Transverse colon (tissue), 4 donors: Measurements from ENCODE around the gene DMAP1. TPM values are rescaled to one million over a fixed set of nuclear protein-coding genes. Genes with fewer than 3 reads are reported as not detected.

Experiments used
- DNase-seq: peaks from one replicate; pipeline ENCODE4 v3.0.0-alpha.2; 2019
- H3K27ac ChIP-seq, 4 donors: fragments of 200-600 bp; sonication (generic); 2 replicates each; pipeline ENCODE4 v1.5.1; 2016 to 2018; ENCODE audit warnings: inconsistent platforms in 4 of 4
- H3K27me3 ChIP-seq: fragments of 200-600 bp; sonication (generic); 2 replicates; pipeline ENCODE4 v1.5.1; 2017; ENCODE audit warnings: inconsistent platforms
- H3K36me3 ChIP-seq, 4 donors: fragments of 200-600 bp; sonication (generic); 2 replicates each; pipeline ENCODE4 v1.5.1; 2017 to 2019; ENCODE audit warnings: inconsistent platforms in 4 of 4
- H3K4me1 ChIP-seq, 4 donors: fragments of 200-600 bp; sonication (generic); 2 replicates each; pipeline ENCODE4 v1.5.1; 2017 to 2020; ENCODE audit warnings: inconsistent platforms in 4 of 4
- H3K4me3 ChIP-seq, 4 donors: fragments of 200-600 bp; sonication (generic); 1 replicate in 1 of 4; 2 replicates in 3 of 4; pipeline versions ENCODE4 v1.5.1 to v1.6.1; 2017 to 2019; ENCODE audit warnings: inconsistent platforms in 4 of 4
- H3K9me3 ChIP-seq, 2 donors: fragments of 200-600 bp; sonication (generic); 2 replicates each; pipeline ENCODE4 v1.5.1; 2017 to 2019; ENCODE audit warnings: inconsistent platforms in 2 of 2
- EP300 ChIP-seq: sonication (generic); formaldehyde crosslinking; IDR thresholded peaks from one replicate; pipeline ENCODE4 v1.6.1; 2017; ENCODE audit warnings: antibody characterized with exemption, low read depth
- POLR2A ChIP-seq: fragments of 450-650 bp; IDR thresholded peaks from one replicate; pipeline ENCODE4 v1.6.1; 2016; ENCODE audit warnings: antibody characterized with exemption, mild to moderate bottlenecking, moderate library complexity
- POLR2AphosphoS5 ChIP-seq, 3 donors: sonication (generic); formaldehyde crosslinking; IDR thresholded peaks; one replicate each; pipeline ENCODE4 v1.6.1; 2016; ENCODE audit warnings: antibody characterized with exemption in 3 of 3
- WGBS, 2 donors: methylation state at CpG; one replicate each; pipeline ENCODE4 v1.1.5; 2018; ENCODE audit warnings: low coverage in 1 of 2; 5-methylcytosine and 5-hydroxymethylcytosine counted together
- in situ Hi-C, 4 donors: fragments of 200-750 bp; cut with MboI; loops; one replicate each; pipeline versions ENCODE4 v1.15.0 to v1.15.1; 2017; ENCODE audit warnings: low sequenced_read_pairs in 3 of 4, low pct_ligation_motif_present in 1 of 4, low pct_unique_long_range_greater_than_20kb in 1 of 4
- intact Hi-C: fragments of 100-400 bp; cut with DNase I; formaldehyde crosslinking; loops from one replicate; pipeline ENCODE4 v1.15.1; 2023; ENCODE audit warnings: low total_unique reads
- total RNA-seq, 4 donors: library from RNA; depleted of rRNA; stranded (reverse); fragments of >200 nt; gene quantifications; one replicate each; pipeline ENCODE4 v1.1.0, GENCODE V29; 2016
- TF ChIP-seq, protein P1 (sequence below), 5 experiments: fragments of 200-600 bp in 3 of 5; fragments of 450-650 bp in 2 of 5; sonication (generic) in 3 of 5; IDR thresholded peaks; 1 replicate in 2 of 5; 2 replicates in 3 of 5; pipeline ENCODE4 v1.5.1; 2016 to 2017; ENCODE audit warnings: antibody characterized with exemption in 5 of 5, inconsistent platforms in 3 of 5, mild to moderate bottlenecking in 2 of 5, moderate library complexity in 1 of 5

Gene DMAP1
- total RNA-seq, 4 donors from 2014 or later = 57.8 to 130 (median 93.6) TPM

DNA sequence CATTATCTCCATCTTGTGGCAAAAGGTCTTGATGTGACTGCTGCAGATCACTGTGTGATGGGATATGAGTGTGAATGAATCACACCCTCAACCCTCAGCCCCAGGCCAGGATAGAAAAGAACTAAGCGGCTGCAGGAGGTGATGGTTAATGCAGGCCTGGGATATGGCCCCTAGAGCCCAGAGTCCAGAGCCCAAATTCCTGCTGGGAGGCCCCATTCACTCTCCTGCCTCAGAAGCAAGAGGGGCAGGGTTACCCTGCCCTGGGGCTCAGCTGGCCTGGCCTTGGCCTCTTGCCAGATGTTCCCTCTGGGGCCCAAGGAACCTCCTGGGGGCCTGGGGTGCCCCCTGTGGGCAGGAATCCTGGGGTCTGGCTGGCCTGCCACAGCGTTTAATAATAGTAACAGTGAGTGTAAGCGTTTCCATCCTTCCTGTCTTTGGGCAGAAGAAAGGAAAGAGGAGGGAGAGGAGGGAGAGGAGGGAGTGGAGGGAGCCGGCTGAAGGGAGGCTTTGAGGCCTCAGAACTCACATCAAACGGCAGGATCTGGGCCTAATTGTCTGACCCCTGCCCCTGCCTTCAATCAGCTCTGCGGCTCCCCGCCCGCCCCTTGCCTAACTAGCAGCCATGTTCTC, 26.2 kb downstream of the DMAP1 start:
- DNase-seq = peak; percentile 35

DNA sequence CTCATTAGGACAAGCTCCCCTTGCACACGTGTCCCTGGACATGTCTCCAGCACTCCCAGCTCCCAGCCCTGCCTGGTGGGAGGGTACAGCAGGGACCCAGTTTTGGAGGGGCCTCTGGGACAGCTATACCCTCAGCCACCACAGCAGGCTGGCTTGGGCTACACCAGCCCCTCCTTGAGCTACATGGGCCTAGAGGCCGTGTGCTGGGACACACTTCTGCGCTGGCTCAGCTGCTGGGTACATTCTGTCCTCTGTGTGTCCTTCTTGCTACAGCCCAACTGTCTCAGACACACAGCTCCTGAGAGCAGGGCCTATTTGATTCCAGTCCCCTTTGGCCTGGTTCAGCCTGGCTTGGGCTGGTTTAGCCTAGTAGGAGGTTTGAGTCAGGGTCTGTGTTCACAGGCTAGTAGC, 26.7 kb downstream of the DMAP1 start:
- Histone ChIP-seq H3K27ac (peak overlapping the region; percentile 71 to 89 (median 83)), H3K4me1 (peaks cover 43 to 50% (median 45%) of the 10 kb centered on the region in 4 donors), H3K27me3 (no peaks in the 10 kb centered on the region), H3K36me3 (no peaks in the 10 kb centered on the region), H3K9me3 (no peaks in the 10 kb centered on the region), H3K4me3 (no peak overlapping the region)
- TF ChIP-seq EP300 = peak; percentile 78
- no peak for TF ChIP-seq POLR2A
- TF ChIP-seq, protein P1, sequence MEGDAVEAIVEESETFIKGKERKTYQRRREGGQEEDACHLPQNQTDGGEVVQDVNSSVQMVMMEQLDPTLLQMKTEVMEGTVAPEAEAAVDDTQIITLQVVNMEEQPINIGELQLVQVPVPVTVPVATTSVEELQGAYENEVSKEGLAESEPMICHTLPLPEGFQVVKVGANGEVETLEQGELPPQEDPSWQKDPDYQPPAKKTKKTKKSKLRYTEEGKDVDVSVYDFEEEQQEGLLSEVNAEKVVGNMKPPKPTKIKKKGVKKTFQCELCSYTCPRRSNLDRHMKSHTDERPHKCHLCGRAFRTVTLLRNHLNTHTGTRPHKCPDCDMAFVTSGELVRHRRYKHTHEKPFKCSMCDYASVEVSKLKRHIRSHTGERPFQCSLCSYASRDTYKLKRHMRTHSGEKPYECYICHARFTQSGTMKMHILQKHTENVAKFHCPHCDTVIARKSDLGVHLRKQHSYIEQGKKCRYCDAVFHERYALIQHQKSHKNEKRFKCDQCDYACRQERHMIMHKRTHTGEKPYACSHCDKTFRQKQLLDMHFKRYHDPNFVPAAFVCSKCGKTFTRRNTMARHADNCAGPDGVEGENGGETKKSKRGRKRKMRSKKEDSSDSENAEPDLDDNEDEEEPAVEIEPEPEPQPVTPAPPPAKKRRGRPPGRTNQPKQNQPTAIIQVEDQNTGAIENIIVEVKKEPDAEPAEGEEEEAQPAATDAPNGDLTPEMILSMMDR (IDR thresholded peaks at IDR 0.05) = no peak
- peak; percentile 50 to 74 (median 73) for TF ChIP-seq POLR2AphosphoS5 (IDR thresholded peaks at IDR 0.05)
- intact Hi-C loops = no loop called here
- in situ Hi-C loops = no loop called here
- 65% methylated on average over 3 of the region's 3 CpGs; no CpG with 5 or more reads in 1 of the 2 donors for WGBS, 2 donors
- DNase-seq = peak; percentile 44

More for the DNA sequence above, 26.2 kb downstream of the DMAP1 start:
- peak overlapping the region; percentile 71 to 89 (median 83) for H3K27ac ChIP-seq
- no peaks in the 10 kb centered on the region for H3K36me3 ChIP-seq
- in situ Hi-C loops = no loop called here
- H3K9me3 ChIP-seq = no peaks in the 10 kb centered on the region
- intact Hi-C loops = no loop called here
- no peaks in the 10 kb centered on the region for H3K27me3 ChIP-seq
- H3K4me1 ChIP-seq = peaks cover 43 to 50% (median 45%) of the 10 kb centered on the region in 4 donors
- TF ChIP-seq POLR2AphosphoS5 (IDR thresholded peaks at IDR 0.05) (peak in 1 of 3 donors; percentile 13), POLR2A (no peak)
- TF ChIP-seq, protein P1 (IDR thresholded peaks at IDR 0.05) = peak in 2 of 5 experiments; percentile 16 to 36
- H3K4me3 ChIP-seq = no peak overlapping the region
- WGBS, 2 donors = 22 to 57% methylated on average over 4 to 8 of the region's 8 CpGs

DNA sequence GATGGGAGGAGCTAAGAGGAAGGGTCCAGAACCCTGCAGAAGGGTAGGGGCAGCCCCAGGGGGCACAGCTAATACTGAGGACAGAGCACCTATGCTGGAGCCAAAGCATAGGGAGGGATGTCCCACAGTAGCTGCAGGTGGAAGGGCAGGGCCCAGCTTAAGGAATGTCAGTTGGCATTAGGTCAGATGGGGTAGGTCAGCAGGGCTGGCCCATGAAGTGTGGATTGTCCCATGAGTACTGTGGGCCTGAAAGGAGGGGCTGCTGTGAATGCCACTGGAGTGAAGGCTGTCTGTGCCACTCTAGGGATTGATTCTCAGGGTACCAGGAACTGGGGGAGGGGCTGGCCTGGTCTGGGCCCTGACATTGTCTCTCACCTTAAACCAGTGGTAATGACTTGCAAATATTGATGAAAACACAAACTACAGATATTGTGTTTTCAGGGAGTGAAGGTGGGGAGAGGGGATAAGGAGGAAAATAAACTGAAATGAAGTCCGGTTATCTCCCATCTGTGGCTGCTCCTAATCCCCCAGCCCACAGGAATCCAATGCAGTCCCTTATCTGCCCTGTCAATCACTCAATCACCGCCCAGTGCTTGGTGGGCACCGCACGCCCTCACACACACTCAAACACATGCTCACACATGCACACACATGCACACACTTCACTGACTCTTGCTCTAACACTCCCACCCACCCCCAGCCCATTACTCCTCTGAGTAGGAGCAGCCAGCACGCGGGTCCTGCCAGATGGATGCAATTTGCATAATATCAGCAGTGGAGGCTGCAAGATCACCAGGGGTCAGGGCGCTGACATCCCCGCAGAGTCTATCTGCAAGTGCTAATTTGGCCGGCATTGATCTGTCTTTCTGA, 27.8 kb downstream of the DMAP1 start:
- H3K27me3 ChIP-seq = no peaks in the 10 kb centered on the region
- H3K27ac ChIP-seq = peak overlapping the region; percentile 71 to 89 (median 83)
- peaks cover 43 to 50% (median 45%) of the 10 kb centered on the region in 4 donors for H3K4me1 ChIP-seq
- no peaks in the 10 kb centered on the region for H3K9me3 ChIP-seq
- peak; percentile 6 for DNase-seq
- no peaks in the 10 kb centered on the region for H3K36me3 ChIP-seq
- in situ Hi-C loops = no loop called here
- intact Hi-C loops = no loop called here
- 94% methylated on average over 9 of the region's 9 CpGs; no CpG with 5 or more reads in 1 of the 2 donors for WGBS, 2 donors
- TF ChIP-seq POLR2AphosphoS5 (IDR thresholded peaks at IDR 0.05) = no peak
- TF ChIP-seq EP300 = no peak
- no peak for TF ChIP-seq POLR2A
- TF ChIP-seq, protein P1 (IDR thresholded peaks at IDR 0.05) = no peak
- no peak overlapping the region for H3K4me3 ChIP-seq

DNA sequence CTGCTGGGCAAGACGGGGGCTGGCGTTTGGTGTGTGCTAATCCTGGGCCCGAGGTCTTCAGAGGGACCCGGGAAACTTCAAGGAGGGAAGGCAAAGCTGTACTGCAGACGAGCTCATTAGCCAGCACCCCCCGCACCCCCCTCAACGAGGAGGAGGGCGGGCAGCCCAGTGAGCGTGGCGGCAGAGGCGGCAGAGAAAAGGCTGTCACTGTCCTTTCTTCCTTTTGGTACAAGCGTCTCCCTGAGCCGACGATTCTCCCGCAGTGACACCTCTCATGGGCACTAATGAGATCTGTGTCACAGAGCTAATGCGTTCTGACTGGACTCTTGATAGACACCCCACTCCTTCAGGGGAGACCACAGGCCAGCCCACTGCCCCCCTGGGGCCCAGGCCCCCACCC, 29.5 kb downstream of the DMAP1 start:
- Histone ChIP-seq H3K9me3 (no peaks in the 10 kb centered on the region), H3K36me3 (no peaks in the 10 kb centered on the region), H3K4me3 (no peak overlapping the region), H3K27me3 (no peaks in the 10 kb centered on the region), H3K27ac (peak overlapping the region in 1 of 4 donors; percentile 3), H3K4me1 (peaks cover 30 to 34% (median 33%) of the 10 kb centered on the region in 4 donors)
- TF ChIP-seq EP300 (no peak), POLR2AphosphoS5 (IDR thresholded peaks at IDR 0.05) (no peak), POLR2A (no peak)
- TF ChIP-seq, protein P1 (IDR thresholded peaks at IDR 0.05) = no peak
- WGBS, 2 donors = 96% methylated on average over 11 of the region's 16 CpGs; no CpG with 5 or more reads in 1 of the 2 donors
- in situ Hi-C loops = no loop called here
- DNase-seq = no peak
- intact Hi-C loops = no loop called here
